ENCODE data around the gene OCA2.

The OCA2 gene

DNA sequence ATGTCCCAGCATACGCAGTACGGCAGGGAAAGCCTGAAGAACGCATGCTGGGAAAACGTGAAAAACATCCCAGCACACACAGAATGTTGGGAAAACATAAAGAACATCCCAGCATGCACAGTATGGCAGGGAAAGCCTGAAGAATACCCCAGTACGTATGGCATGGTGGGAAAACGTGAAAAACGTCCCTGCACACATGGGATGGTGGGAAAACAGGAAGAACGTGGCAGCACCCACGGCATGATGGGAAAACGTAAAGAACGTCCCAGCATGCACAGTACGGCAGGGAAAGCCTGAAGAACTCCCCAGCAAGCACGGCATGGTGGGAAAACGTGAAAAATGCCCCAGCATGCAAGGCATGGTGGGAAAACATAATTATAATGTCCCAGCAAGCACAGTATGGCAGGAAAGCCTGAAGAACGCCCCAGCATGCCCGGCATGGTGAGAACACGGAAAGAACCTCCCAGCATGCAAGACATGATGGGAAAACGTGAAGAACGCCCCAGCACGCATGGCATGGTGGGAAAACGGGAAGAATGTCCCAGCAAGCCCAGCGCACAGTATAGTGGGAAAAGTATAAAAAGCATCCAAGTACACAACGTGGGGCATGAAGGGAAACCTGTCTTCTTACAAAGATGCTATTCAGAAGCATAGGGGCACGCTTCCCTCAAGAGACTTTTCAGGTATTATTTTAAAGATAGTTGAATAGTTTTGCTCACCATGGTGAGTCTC, 128.3 kb downstream of the OCA2 start:
- TF ChIP-seq, protein P1, sequence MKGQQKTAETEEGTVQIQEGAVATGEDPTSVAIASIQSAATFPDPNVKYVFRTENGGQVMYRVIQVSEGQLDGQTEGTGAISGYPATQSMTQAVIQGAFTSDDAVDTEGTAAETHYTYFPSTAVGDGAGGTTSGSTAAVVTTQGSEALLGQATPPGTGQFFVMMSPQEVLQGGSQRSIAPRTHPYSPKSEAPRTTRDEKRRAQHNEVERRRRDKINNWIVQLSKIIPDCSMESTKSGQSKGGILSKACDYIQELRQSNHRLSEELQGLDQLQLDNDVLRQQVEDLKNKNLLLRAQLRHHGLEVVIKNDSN (IDR thresholded peaks at IDR 0.05): no peak
- no peak for TF ChIP-seq ZBTB7A (IDR thresholded peaks at IDR 0.05; ENCODE audit: low read depth)
- TF ChIP-seq YY1 (IDR thresholded peaks at IDR 0.05; ENCODE audit: low read depth): no peak
- no peak for TF ChIP-seq TAF1 (IDR thresholded peaks at IDR 0.05; ENCODE audit: low read depth)
- no peak for TF ChIP-seq EP300 (IDR thresholded peaks at IDR 0.05; ENCODE audit: borderline replicate concordance)

DNA sequence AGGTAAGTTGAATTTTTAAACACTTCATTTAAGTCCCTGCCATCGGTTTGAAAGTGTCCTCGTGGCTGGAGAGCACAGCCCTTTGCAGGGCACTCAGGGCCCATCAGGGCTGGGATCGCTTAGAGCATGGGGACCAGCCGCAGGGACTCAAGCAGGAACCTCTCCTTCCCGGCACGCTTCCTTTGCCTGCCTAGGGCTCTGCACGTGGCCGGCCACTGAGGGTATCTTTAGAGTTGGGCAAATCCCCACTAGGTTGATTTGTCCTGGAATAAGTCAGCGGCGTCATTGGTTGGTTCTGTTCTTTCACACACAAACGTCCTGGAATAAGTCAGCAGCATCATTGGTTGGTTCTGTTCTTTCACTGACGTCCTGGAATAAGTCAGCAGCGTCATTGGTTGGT, 131.6 kb downstream of the OCA2 start:
- TF ChIP-seq REST (IDR thresholded peaks at IDR 0.05; ENCODE audit: low read depth) (no peak), ZBTB7A (IDR thresholded peaks at IDR 0.05; ENCODE audit: low read depth) (no peak), EGR1 (IDR thresholded peaks at IDR 0.05) (no peak), CREB1 (IDR thresholded peaks at IDR 0.05; ENCODE audit: low read depth) (no peak), EP300 (IDR thresholded peaks at IDR 0.05; ENCODE audit: borderline replicate concordance) (no peak), TAF1 (IDR thresholded peaks at IDR 0.05; ENCODE audit: low read depth) (no peak), NFIC (IDR thresholded peaks at IDR 0.05) (no peak), TCF12 (IDR thresholded peaks at IDR 0.05; ENCODE audit: low read depth) (no peak)
- TF ChIP-seq, protein P2, sequence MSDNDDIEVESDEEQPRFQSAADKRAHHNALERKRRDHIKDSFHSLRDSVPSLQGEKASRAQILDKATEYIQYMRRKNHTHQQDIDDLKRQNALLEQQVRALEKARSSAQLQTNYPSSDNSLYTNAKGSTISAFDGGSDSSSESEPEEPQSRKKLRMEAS (IDR thresholded peaks at IDR 0.05): no peak
- TF ChIP-seq, protein P1 (IDR thresholded peaks at IDR 0.05): no peak

GRCh38 chr15:27965546-27965945, 133.6 kb downstream of the OCA2 start:
- TF ChIP-seq RAD21 (IDR thresholded peaks at IDR 0.05; ENCODE audit: low read depth): no peak

- TF ChIP-seq FOXM1 (IDR thresholded peaks at IDR 0.05; ENCODE audit: borderline replicate concordance, low read depth) (no peak), TEAD4 (IDR thresholded peaks at IDR 0.05) (no peak), EGR1 (IDR thresholded peaks at IDR 0.05) (no peak), TAF1 (IDR thresholded peaks at IDR 0.05; ENCODE audit: low read depth) (no peak), ZBTB7A (IDR thresholded peaks at IDR 0.05; ENCODE audit: low read depth) (no peak), TCF12 (IDR thresholded peaks at IDR 0.05; ENCODE audit: low read depth) (no peak), EP300 (IDR thresholded peaks at IDR 0.05; ENCODE audit: borderline replicate concordance) (no peak), CREB1 (IDR thresholded peaks at IDR 0.05; ENCODE audit: low read depth) (no peak), RAD21 (IDR thresholded peaks at IDR 0.05; ENCODE audit: low read depth) (no peak), NFIC (IDR thresholded peaks at IDR 0.05) (no peak), YY1 (IDR thresholded peaks at IDR 0.05; ENCODE audit: low read depth) (no peak)
- TF ChIP-seq, protein P1 (IDR thresholded peaks at IDR 0.05): no peak
- TF ChIP-seq, protein P2 (IDR thresholded peaks at IDR 0.05): no peak
Observed at GRCh38 chr15:27961801-27962200, 137.3 kb downstream of the OCA2 start.

DNA sequence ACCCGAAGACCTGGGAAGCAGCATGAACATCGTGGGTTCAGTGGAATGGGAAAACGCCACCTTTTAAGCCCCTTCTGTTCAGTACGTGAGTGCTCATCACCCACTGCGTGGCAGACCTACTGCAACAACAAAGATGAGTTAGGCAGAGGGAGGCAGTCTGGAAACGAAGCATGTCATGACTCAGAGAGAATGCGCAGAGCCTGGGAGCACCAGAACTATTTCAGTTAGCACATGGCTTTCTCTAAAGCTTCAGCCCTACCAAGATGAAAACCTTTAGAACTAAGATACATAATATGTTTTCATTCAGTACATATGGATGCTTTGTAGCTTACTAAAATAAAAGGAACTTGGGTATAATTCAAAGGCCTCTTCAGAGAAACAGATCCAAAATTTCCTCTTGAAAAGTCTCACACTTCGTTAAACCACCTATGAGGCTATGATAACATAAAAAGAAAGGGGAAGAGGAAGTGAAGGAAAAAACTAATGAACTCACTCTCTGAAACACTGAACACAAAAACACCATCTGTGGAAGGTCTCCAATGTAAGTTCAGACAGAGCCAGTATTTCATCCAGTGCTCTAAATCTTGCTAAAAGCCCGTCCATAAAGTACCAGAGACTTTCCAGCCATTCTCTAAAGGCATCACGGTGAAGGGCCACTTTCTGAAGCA, 140.1 kb downstream of the OCA2 start:
- no peak for TF ChIP-seq CREB1 (IDR thresholded peaks at IDR 0.05; ENCODE audit: low read depth)
- no peak for TF ChIP-seq FOXM1 (IDR thresholded peaks at IDR 0.05; ENCODE audit: borderline replicate concordance, low read depth)
- TF ChIP-seq REST (IDR thresholded peaks at IDR 0.05; ENCODE audit: low read depth): no peak
- TF ChIP-seq ZBTB7A (IDR thresholded peaks at IDR 0.05; ENCODE audit: low read depth): no peak

DNA sequence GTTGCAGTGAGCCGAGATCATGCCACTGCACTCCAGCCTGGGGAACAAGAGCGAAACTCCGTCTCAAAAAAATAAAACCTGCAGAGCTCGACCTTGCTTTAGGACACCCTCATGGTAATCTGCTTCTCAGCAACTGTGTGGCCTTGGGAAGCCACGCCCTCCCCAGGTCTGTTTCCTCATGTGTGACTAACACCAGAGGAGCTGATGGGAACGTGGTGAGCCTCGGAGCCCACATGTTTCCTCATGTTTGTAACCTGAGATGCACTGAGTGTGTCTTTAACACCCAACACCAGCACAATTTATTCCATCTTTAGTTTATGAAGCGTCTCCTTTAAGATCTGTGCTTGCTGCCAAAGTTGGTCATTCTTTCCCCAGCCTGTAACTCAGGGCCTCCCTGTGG, 142.8 kb downstream of the OCA2 start:
- TF ChIP-seq, protein P2 (IDR thresholded peaks at IDR 0.05): 0 out of 2 replicates have a peak, but pooled peaks have one; percentile 27
- no peak for TF ChIP-seq RAD21 (IDR thresholded peaks at IDR 0.05; ENCODE audit: low read depth)
- TF ChIP-seq ZBTB7A (IDR thresholded peaks at IDR 0.05; ENCODE audit: low read depth): no peak
- TF ChIP-seq NFIC (IDR thresholded peaks at IDR 0.05): no peak
